Endodermal cell (in vitro differentiated cells): ENCODE measurements around the gene GLIS1. TPM values are rescaled to one million over a fixed set of nuclear protein-coding genes. Genes with fewer than 3 reads are reported as not detected.

Experiments
- DNase-seq: peaks from one replicate; pipeline ENCODE4 v3.0.0-alpha.2; 2017
- H3K27ac ChIP-seq: 2 replicates; pipeline ENCODE4 v1.5.1; 2013; ENCODE audit warnings: mild to moderate bottlenecking, low read depth, low read length, moderate library complexity
- H3K27me3 ChIP-seq: 2 replicates; pipeline ENCODE4 v1.6.1; 2013; ENCODE audit warnings: mild to moderate bottlenecking, low read length, moderate library complexity; ENCODE audit not compliant: insufficient read depth, control insufficient read depth, poor library complexity, severe bottlenecking
- H3K36me3 ChIP-seq: 2 replicates; pipeline ENCODE4 v1.7.0; 2013; ENCODE audit warnings: mild to moderate bottlenecking, low read length, moderate library complexity; ENCODE audit not compliant: control insufficient read depth, insufficient read depth
- H3K4me1 ChIP-seq: one replicate; pipeline ENCODE4 v1.7.0; 2013; ENCODE audit warnings: low read length; ENCODE audit not compliant: control insufficient read depth, insufficient read depth
- H3K4me3 ChIP-seq: 2 replicates; pipeline ENCODE4 v1.5.1; 2013; ENCODE audit warnings: mild to moderate bottlenecking, low read length, moderate library complexity
- H3K9ac ChIP-seq: 2 replicates; pipeline ENCODE4 v1.6.1; 2013; ENCODE audit warnings: mild to moderate bottlenecking, low read length, moderate library complexity; ENCODE audit not compliant: poor library complexity, severe bottlenecking; ENCODE audit errors: extremely low read depth
- H3K9me3 ChIP-seq: 2 replicates; pipeline ENCODE4 v1.6.1; 2013; ENCODE audit warnings: mild to moderate bottlenecking, low read length, moderate library complexity; ENCODE audit not compliant: control insufficient read depth
- H3K27ac Mint-ChIP-seq: 2 replicates; pipeline ENCODE4 v1.8.0; 2020; ENCODE audit warnings: mixed read lengths
- H3K27me3 Mint-ChIP-seq: 2 replicates; pipeline ENCODE4 v1.8.0; 2021; ENCODE audit warnings: mild to moderate bottlenecking, mixed read lengths; ENCODE audit not compliant: insufficient read depth
- H3K36me3 Mint-ChIP-seq: 2 replicates; pipeline ENCODE4 v1.8.0; 2020; ENCODE audit warnings: low read depth, mixed read lengths
- H3K4me1 Mint-ChIP-seq: 2 replicates; pipeline ENCODE4 v1.8.0; 2020; ENCODE audit warnings: mixed read lengths
- H3K4me3 Mint-ChIP-seq: 2 replicates; pipeline ENCODE4 v1.8.0; 2020; ENCODE audit warnings: mild to moderate bottlenecking, moderate library complexity, mixed read lengths
- H3K9me3 Mint-ChIP-seq: 2 replicates; pipeline ENCODE4 v1.8.0; 2020; ENCODE audit warnings: mild to moderate bottlenecking, mixed read lengths
- CTCF ChIP-seq: fragments of 200-600 bp; sonication (generic); conservative IDR thresholded peaks from 2 replicates; pipeline ENCODE4 v1.5.0; 2021; ENCODE audit warnings: antibody characterized with exemption, mild to moderate bottlenecking
- WGBS, 2 experiments: methylation state at CpG; one replicate each; pipeline versions ENCODE4 v1.1.5 to v1.1.7; 2013; ENCODE audit warnings: missing lambda C conversion rate in 2 of 2, mixed read lengths in 1 of 2; ENCODE audit not compliant: insufficient coverage in 1 of 2, insufficient read length in 1 of 2; 5-methylcytosine and 5-hydroxymethylcytosine counted together
- total RNA-seq, 2 donors: library from RNA; stranded (reverse); fragmentation: NEBNext Ultra II Directional in 1 of 2; extraction: Animal tissue kit (Norgen Biotek cat#: 25700) in 1 of 2; gene quantifications; 2 replicates in 1 of 2; 3 replicates in 1 of 2; pipeline ENCODE4 v1.2.1, GENCODE V29; 2021

GLIS1 gene
- total RNA-seq, 2 donors from 2014 or later, result 2.1 to 3.9 TPM

- WGBS, 2 experiments, result 90% methylated on average over 3 of the region's 3 CpGs; no CpG with 5 or more reads in 1 of the 2 experiments
- no peaks in the 10 kb centered on the region for H3K4me1 ChIP-seq
- H3K27me3 Mint-ChIP-seq, result no peaks in the 10 kb centered on the region
- no peak overlapping the region for H3K27ac Mint-ChIP-seq
- no peak for DNase-seq
- H3K36me3 ChIP-seq, result peaks cover 52% of the 10 kb centered on the region
- peaks cover 59% of the 10 kb centered on the region for H3K36me3 Mint-ChIP-seq
- H3K27ac ChIP-seq, result no peak overlapping the region
- H3K9me3 Mint-ChIP-seq, result no peaks in the 10 kb centered on the region
- no peak for TF ChIP-seq CTCF
- no peak overlapping the region for H3K9ac ChIP-seq
- no peaks in the 10 kb centered on the region for H3K9me3 ChIP-seq
- H3K4me1 Mint-ChIP-seq, result no peaks in the 10 kb centered on the region
- no peak overlapping the region for H3K4me3 ChIP-seq
- no peak overlapping the region for H3K4me3 Mint-ChIP-seq
- H3K27me3 ChIP-seq, result no peaks in the 10 kb centered on the region
Measured at GRCh38 chr1:53781654-53782053, 42.7 kb upstream of the GLIS1 start.

- Histone ChIP-seq H3K27me3 (no peaks in the 10 kb centered on the region), H3K9ac (no peak overlapping the region), H3K4me1 (no peaks in the 10 kb centered on the region), H3K27ac (no peak overlapping the region), H3K4me3 (no peak overlapping the region), H3K36me3 (peaks cover 36% of the 10 kb centered on the region), H3K9me3 (no peaks in the 10 kb centered on the region)
- no peak for DNase-seq
- H3K9me3 Mint-ChIP-seq, result no peaks in the 10 kb centered on the region
- H3K36me3 Mint-ChIP-seq, result peaks cover 33% of the 10 kb centered on the region
- TF ChIP-seq CTCF, result no peak
- peaks cover 6% of the 10 kb centered on the region for H3K4me1 Mint-ChIP-seq
- no CpG with 5 or more reads among the region's 1 CpG for WGBS, 2 experiments
- H3K4me3 Mint-ChIP-seq, result no peak overlapping the region
- no peaks in the 10 kb centered on the region for H3K27me3 Mint-ChIP-seq
- H3K27ac Mint-ChIP-seq, result no peak overlapping the region
Measured at GRCh38 chr1:53777272-53777671, 38.3 kb upstream of the GLIS1 start.

- no peaks in the 10 kb centered on the region for H3K9me3 Mint-ChIP-seq
- TF ChIP-seq CTCF, result no peak
Measured at GRCh38 chr1:53771648-53772047, 32.7 kb upstream of the GLIS1 start.

More at GRCh38 chr1:53771648-53772047, 32.7 kb upstream of the GLIS1 start:
- DNase-seq, result no peak
- Mint-ChIP-seq H3K27ac (no peak overlapping the region), H3K27me3 (no peaks in the 10 kb centered on the region), H3K4me1 (peaks cover 24% of the 10 kb centered on the region), H3K36me3 (peaks cover 21% of the 10 kb centered on the region), H3K4me3 (no peak overlapping the region)
- Histone ChIP-seq H3K9ac (no peak overlapping the region), H3K4me1 (peaks cover 4% of the 10 kb centered on the region), H3K9me3 (no peaks in the 10 kb centered on the region), H3K27me3 (no peaks in the 10 kb centered on the region), H3K36me3 (peaks cover 39% of the 10 kb centered on the region), H3K27ac (no peak overlapping the region), H3K4me3 (no peak overlapping the region)
- WGBS, 2 experiments, result no CpG with 5 or more reads among the region's 2 CpGs
